Spleen (tissue), 13 donors: ENCODE measurements around the gene OSBPL7. TPM values are rescaled to one million over a fixed set of nuclear protein-coding genes. Genes with fewer than 3 reads are reported as not detected.

Experiments
- DNase-seq: peaks from one replicate; pipeline ENCODE4 v3.0.0-alpha.2; 2020
- H3K27ac ChIP-seq, 8 donors: fragments of 200-600 bp; sonication (generic) in 7 of 8; 1 replicate in 4 of 8; 2 replicates in 4 of 8; pipeline versions ENCODE4 v1.5.0 to v1.8.0; 2016 to 2021; ENCODE audit warnings: inconsistent platforms in 4 of 8, mild to moderate bottlenecking in 4 of 8, moderate library complexity in 1 of 8
- H3K27me3 ChIP-seq, 7 donors: fragments of 200-600 bp; sonication (generic) in 6 of 7; replicated peaks in 1 of 7; 1 replicate in 4 of 7; 2 replicates in 3 of 7; pipeline versions ENCODE4 v1.5.0 to v1.8.0; 2016 to 2021; ENCODE audit warnings: inconsistent platforms in 3 of 7, mild to moderate bottlenecking in 1 of 7
- H3K36me3 ChIP-seq, 6 donors: fragments of 200-600 bp; sonication (generic) in 5 of 6; 1 replicate in 4 of 6; 2 replicates in 2 of 6; pipeline versions ENCODE4 v1.5.0 to v1.8.0; 2016 to 2021; ENCODE audit warnings: inconsistent platforms in 2 of 6
- H3K4me1 ChIP-seq, 6 donors: fragments of 200-600 bp; sonication (generic) in 5 of 6; 1 replicate in 3 of 6; 2 replicates in 3 of 6; pipeline versions ENCODE4 v1.5.0 to v1.8.0; 2016 to 2021; ENCODE audit warnings: inconsistent platforms in 3 of 6
- H3K4me3 ChIP-seq, 8 donors: fragments of 200-600 bp; sonication (generic) in 7 of 8; 1 replicate in 4 of 8; 2 replicates in 4 of 8; pipeline versions ENCODE4 v1.5.0 to v1.8.0; 2016 to 2021; ENCODE audit warnings: inconsistent platforms in 4 of 8, mild to moderate bottlenecking in 4 of 8, moderate library complexity in 2 of 8
- H3K9me3 ChIP-seq, 8 donors: fragments of 200-600 bp; sonication (generic) in 7 of 8; 1 replicate in 4 of 8; 2 replicates in 4 of 8; pipeline versions ENCODE4 v1.5.0 to v1.8.0; 2016 to 2021; ENCODE audit warnings: inconsistent platforms in 4 of 8
- POLR2A ChIP-seq, 3 donors: fragments of 450-650 bp; IDR thresholded peaks; one replicate each; pipeline ENCODE4 v1.5.1; 2017; ENCODE audit warnings: antibody characterized with exemption in 3 of 3, mild to moderate bottlenecking in 1 of 3
- POLR2AphosphoS5 ChIP-seq, 3 donors: sonication (generic); formaldehyde crosslinking; IDR thresholded peaks; one replicate each; pipeline ENCODE4 v1.5.1; 2017; ENCODE audit warnings: antibody characterized with exemption in 3 of 3
- WGBS, 5 donors: extraction: QIAGEN DNeasy Blood & Tissue Kit in 3 of 5; methylation state at CpG; one replicate each; pipeline versions ENCODE4 v1.1.5 to v1.1.7; 2013 to 2018; 5-methylcytosine and 5-hydroxymethylcytosine counted together
- intact Hi-C: fragments of 100-400 bp; cut with DNase I; formaldehyde crosslinking; loops from one replicate; pipeline ENCODE4 v1.15.0; 2023; ENCODE audit warnings: low total_unique reads
- long read RNA-seq, 2 donors: transcript quantifications; one replicate each; lab custom pipeline, GENCODE V29; 2026
- polyA plus RNA-seq, 3 donors: library from polyadenylated mRNA; stranded (reverse); fragments of 200-250 nt; gene quantifications; one replicate each; pipeline ENCODE4 v1.2.1, GENCODE V29; 2013
- total RNA-seq, 7 donors: library from RNA; depleted of rRNA in 3 of 7; stranded (reverse); fragments of >200 nt in 3 of 7; fragmentation: NEBNext Ultra II Directional in 4 of 7; extraction: Animal tissue kit (Norgen Biotek cat#: 25700) in 4 of 7; gene quantifications; one replicate each; pipeline versions ENCODE4 v1.1.0 to v1.2.1, GENCODE V29; 2016 to 2021
- TF ChIP-seq, protein P1 (sequence below), 11 experiments: fragments of 200-600 bp in 7 of 11; fragments of 450-650 bp in 4 of 11; sonication (generic) in 4 of 11; IDR thresholded peaks in 8 of 11; conservative IDR thresholded peaks in 3 of 11; 1 replicate in 7 of 11; 2 replicates in 4 of 11; pipeline versions ENCODE4 v1.4.0 to v1.8.0; 2016 to 2021; ENCODE audit warnings: antibody characterized with exemption in 11 of 11, inconsistent platforms in 4 of 11, mild to moderate bottlenecking in 1 of 11
- donor health status: healthy with polysubstance abuse.
- donor health status: DM: no; HTN: no; CAD: no; lungs with moderate emphysema.
- donor health status: DM: no; HTN: no; CAD: no.
- donor health status: Bipolar disorder and iron deficiency.
- donor health status: healthy.
- donor health status: DM: no; HTN: no; CAD: no.
- donor health status: DM: yes; HTN: yes; CAD: no.

Gene OSBPL7
- total RNA-seq (10 to 100 TPM; 17.3 to 33.3 (median 23.0) TPM), polyA plus RNA-seq (10 to 100 TPM in 2 of 3 donors, 1 to 10 TPM in 1; 7.7 to 17.7 (median 10.7) TPM)
- long read RNA-seq, donor 1 = 0 reads
- long read RNA-seq, donor 2 = 0 reads

- peaks cover 3 to 74% (median 61%) of the 10 kb centered on the region in 6 donors for H3K36me3 ChIP-seq
- TF ChIP-seq, protein P1, sequence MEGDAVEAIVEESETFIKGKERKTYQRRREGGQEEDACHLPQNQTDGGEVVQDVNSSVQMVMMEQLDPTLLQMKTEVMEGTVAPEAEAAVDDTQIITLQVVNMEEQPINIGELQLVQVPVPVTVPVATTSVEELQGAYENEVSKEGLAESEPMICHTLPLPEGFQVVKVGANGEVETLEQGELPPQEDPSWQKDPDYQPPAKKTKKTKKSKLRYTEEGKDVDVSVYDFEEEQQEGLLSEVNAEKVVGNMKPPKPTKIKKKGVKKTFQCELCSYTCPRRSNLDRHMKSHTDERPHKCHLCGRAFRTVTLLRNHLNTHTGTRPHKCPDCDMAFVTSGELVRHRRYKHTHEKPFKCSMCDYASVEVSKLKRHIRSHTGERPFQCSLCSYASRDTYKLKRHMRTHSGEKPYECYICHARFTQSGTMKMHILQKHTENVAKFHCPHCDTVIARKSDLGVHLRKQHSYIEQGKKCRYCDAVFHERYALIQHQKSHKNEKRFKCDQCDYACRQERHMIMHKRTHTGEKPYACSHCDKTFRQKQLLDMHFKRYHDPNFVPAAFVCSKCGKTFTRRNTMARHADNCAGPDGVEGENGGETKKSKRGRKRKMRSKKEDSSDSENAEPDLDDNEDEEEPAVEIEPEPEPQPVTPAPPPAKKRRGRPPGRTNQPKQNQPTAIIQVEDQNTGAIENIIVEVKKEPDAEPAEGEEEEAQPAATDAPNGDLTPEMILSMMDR (IDR thresholded peaks at IDR 0.05 in 8 of 11, conservative IDR thresholded peaks at IDR 0.05 in 3 of 11) = peak in 1 of 11 experiments; percentile 16
- peak; percentile 87 to 89 (median 89) for TF ChIP-seq POLR2AphosphoS5 (IDR thresholded peaks at IDR 0.05)
- no peak for TF ChIP-seq POLR2A (IDR thresholded peaks at IDR 0.05)
- H3K4me3 ChIP-seq = peak within 1 kb of the TSS; percentile 65 to 94 (median 73)
- intact Hi-C loops = no loop called here
- peak; percentile 94 for DNase-seq
- H3K27ac ChIP-seq = peak within 1 kb of the TSS; percentile 39 to 85 (median 68)
- 6 to 9% (median 8%) methylated on average over 18 to 21 of the region's 21 CpGs for WGBS, 5 donors
- no peaks in the 10 kb centered on the region for H3K9me3 ChIP-seq
- peaks cover 19 to 38% (median 32%) of the 10 kb centered on the region in 6 donors for H3K4me1 ChIP-seq
- no peaks in the 10 kb centered on the region for H3K27me3 ChIP-seq
Observed at GRCh38 chr17:47821424-47822391, at the start of gene OSBPL7. Gene OSBPL7 (minus strand): TSS chr17:47821794. CDS start chr17:47820278, 1,516 bp downstream.

- no peak overlapping the region for H3K27ac ChIP-seq
- TF ChIP-seq, protein P1 (IDR thresholded peaks at IDR 0.05 in 8 of 11, conservative IDR thresholded peaks at IDR 0.05 in 3 of 11) = no peak
- no peak for TF ChIP-seq POLR2AphosphoS5 (IDR thresholded peaks at IDR 0.05)
- TF ChIP-seq POLR2A (IDR thresholded peaks at IDR 0.05) = no peak
Observed at GRCh38 chr17:47871048-47871447, 49.5 kb upstream of the OSBPL7 start.

DNA sequence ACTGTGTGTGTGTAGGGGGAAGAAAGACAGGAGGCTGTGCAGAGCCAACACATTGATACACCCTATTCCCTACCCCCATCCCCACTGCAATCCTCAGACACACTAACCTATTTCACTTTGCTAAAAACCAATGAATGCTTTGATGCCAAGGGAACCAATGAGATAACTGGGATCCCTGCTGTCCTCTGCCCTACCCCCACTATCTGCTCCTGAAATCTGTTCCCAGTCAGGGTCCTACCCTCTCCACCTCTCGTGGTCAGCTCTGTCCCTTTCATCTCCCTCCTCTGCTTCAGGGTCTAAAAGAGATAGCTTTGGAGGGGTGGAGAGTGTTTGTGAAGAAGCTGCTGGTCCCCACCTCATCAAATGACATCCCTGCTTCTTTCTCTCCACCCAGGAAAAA is 48.5 kb upstream of the OSBPL7 start:
- H3K9me3 ChIP-seq = no peaks in the 10 kb centered on the region
- intact Hi-C loops = no loop called here
- no peaks in the 10 kb centered on the region for H3K36me3 ChIP-seq
- WGBS, 5 donors = 35 to 55% (median 51%) methylated on average over 1 of the region's 1 CpG
- DNase-seq = no peak
- H3K4me3 ChIP-seq = no peak overlapping the region
- TF ChIP-seq POLR2AphosphoS5 (IDR thresholded peaks at IDR 0.05) = no peak
- no peak for TF ChIP-seq POLR2A (IDR thresholded peaks at IDR 0.05)
- TF ChIP-seq, protein P1 (IDR thresholded peaks at IDR 0.05 in 8 of 11, conservative IDR thresholded peaks at IDR 0.05 in 3 of 11) = no peak
- H3K4me1 ChIP-seq = peaks cover 0 to 10% (median 0%) of the 10 kb centered on the region in 6 donors
- no peak overlapping the region for H3K27ac ChIP-seq
- H3K27me3 ChIP-seq = peaks cover 0 to 88% (median 17%) of the 10 kb centered on the region in 7 donors

More at GRCh38 chr17:47871048-47871447, 49.5 kb upstream of the OSBPL7 start:
- peaks cover 0 to 90% (median 17%) of the 10 kb centered on the region in 7 donors for H3K27me3 ChIP-seq
- no peak for DNase-seq
- peaks cover 0 to 10% (median 0%) of the 10 kb centered on the region in 6 donors for H3K4me1 ChIP-seq
- no peaks in the 10 kb centered on the region for H3K9me3 ChIP-seq
- intact Hi-C loops = no loop called here
- no peak overlapping the region for H3K4me3 ChIP-seq
- no peaks in the 10 kb centered on the region for H3K36me3 ChIP-seq

GRCh38 chr17:47869114-47869513 is 47.5 kb upstream of the OSBPL7 start:
- intact Hi-C loops = no loop called here
- Histone ChIP-seq H3K4me3 (no peak overlapping the region), H3K27ac (no peak overlapping the region), H3K27me3 (peaks cover 0 to 86% (median 17%) of the 10 kb centered on the region in 7 donors), H3K36me3 (no peaks in the 10 kb centered on the region), H3K9me3 (no peaks in the 10 kb centered on the region), H3K4me1 (peaks cover 0 to 10% (median 0%) of the 10 kb centered on the region in 6 donors)
- TF ChIP-seq, protein P1 (IDR thresholded peaks at IDR 0.05 in 8 of 11, conservative IDR thresholded peaks at IDR 0.05 in 3 of 11) = no peak
- TF ChIP-seq POLR2AphosphoS5 (IDR thresholded peaks at IDR 0.05) = no peak
- no peak for TF ChIP-seq POLR2A (IDR thresholded peaks at IDR 0.05)
- WGBS, 5 donors = 29 to 55% (median 49%) methylated on average over 2 of the region's 2 CpGs
- DNase-seq = no peak
